HG02970 (cell line): ENCODE data around the gene FAM13A.
A peak's percentile ranks its signal among the peaks of the same experiment; 100 is the strongest.
"Not testable (repeated sequence)": the region's sequence is repeated elsewhere in the genome, so short reads cannot be mapped to it uniquely, and the experiment has no call there.

Experiments
- ATAC-seq: cut with Tn5 transposase; IDR thresholded peaks from one replicate; pipeline ENCODE4 v1.9.1; 2021; ENCODE audit warnings: mild to moderate bottlenecking, moderate library complexity, moderate number of reproducible peaks; ENCODE audit not compliant: unreplicated experiment, low FRiP score

FAM13A gene

DNA sequence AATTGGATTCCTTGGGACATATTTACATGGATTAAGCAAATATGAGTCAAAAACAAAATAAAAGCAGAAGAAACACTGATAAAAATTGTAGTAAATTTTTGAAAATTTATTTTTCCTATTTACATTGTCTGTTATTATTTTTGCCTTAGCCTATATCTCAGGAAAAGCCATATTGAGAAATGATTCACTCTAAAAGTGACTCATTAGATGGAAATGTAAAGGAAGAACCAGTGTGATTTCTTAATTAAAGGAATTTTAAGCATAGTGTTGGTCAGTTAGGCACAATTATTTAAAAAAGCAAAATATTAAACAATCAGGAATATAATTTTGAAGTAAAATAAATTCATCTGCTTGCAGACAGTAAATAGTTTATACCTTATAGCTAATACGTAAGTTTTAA is 191.9 kb downstream of the FAM13A start:
- no peak for ATAC-seq

GRCh38 chr4:88860586-88860985 is 196.4 kb downstream of the FAM13A start:
- ATAC-seq = no peak

DNA sequence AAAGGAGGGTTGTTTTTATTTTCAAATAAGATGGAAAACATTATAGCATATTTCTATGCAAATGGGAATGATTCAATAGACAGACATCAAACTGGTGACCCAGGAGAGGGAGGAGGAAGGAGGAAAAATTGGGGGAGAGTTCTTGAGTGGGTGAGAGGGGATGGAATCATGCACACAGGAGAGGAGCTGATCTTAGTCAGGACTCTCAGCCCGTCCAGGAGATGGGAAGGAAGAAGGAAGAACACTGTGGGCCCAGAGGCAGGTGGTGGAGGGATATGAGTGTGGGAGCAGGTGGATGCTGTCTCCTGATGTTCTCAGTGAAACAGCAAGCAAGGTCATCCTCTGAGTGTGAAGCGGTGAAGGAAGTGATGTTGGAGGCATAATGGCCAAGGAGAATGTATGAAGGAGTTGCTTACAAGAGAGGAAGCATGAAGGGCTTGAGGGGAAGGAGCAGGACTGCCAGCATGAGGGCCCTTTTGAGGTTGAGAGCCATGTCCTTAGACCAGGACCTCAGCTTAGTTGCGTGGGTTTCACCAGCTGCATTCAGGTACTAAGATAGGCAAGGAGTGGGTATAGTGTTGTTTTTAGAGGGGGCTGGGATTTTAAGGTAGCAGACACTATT is 197.7 kb downstream of the FAM13A start:
- ATAC-seq = peak; percentile 21

- peak; percentile 85 for ATAC-seq
Observed at GRCh38 chr4:88858752-88859151, 198.2 kb downstream of the FAM13A start.

DNA sequence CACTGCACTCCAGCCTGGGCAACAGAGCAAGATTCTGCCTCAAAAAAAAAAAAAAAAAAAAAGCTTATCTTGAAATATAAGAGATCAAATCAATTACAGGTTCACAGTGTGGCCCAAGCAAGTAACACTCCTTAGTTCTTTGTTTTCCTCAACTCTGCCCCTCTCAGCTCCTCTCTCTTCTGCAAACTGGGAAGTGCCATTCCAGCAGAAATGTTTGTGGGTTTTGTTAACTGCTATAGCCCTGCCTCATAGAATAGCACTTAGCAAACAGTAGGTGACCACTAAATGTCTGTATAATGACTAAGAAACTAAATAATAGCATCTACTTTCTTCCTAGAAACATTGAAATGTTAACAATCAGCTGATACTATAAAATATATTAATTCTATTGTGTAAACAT is 199.4 kb downstream of the FAM13A start:
- no peak for ATAC-seq

DNA sequence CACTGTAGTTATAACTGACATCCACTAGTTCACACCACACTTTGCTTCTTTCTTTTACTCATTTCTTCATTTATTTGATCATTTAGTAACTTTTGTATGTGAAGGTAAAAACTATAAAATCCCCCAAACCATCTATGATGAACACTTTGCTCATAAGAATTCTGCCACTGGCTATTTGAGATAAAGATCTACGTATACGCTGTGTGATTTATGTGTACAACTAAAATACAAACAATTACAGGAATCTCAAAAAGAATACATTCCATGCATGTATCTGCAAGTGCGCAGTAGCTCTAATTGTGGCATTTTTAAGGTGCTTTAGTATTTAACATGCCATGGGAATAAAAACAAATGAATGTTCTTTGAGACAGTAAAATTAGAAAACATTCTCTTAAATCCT is 202.5 kb downstream of the FAM13A start:
- ATAC-seq = no peak

- ATAC-seq = not testable (repeated sequence)
Observed at GRCh38 chr4:88853583-88853982, 203.4 kb downstream of the FAM13A start.

DNA sequence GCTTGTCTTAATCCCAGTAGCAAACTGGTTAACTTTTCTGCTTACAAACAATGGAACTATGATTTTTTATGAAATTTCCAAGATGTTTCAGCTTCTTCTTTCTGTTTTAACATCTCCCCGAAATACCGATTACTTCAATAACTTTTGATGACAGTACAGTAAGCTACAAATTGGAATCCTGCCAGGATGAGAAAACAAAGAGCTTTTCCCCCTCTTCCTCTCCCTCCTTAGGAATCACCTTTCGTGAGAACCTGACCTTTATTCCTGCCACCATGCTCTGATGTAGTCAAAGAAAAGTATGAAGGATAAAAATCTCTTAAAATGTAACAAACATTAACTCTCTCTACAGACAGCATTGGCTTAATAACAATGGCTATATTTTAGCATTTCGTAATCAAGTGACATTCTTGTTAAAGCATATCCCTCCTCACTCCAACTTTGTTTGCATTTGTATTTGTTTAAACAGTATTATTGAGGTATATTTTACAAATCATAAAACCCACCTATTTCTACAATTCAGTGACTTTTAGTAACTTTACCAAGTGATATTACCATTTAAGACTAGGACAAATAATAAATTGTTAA is 210.7 kb downstream of the FAM13A start:
- ATAC-seq = no peak

- ATAC-seq = no peak
Observed at GRCh38 chr4:88843067-88843685, 213.8 kb downstream of the FAM13A start.

DNA sequence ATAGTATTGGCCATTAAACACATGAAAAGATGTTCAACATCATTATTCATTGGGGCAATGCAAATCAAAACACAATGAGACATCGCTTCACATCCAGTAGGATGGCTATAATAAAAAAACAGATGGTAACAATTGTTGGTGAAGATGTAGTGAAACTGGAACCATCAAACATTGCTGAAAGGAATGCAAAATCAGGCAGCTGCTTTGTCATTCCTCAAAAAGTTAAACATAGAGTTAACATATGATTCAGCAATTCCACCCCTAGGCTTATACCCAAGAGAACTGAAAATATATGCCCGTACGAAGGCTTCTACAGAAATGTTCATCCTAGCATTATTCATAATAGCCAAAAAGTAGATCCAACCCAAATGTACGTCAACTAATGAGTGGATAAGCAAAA is 215.3 kb downstream of the FAM13A start:
- ATAC-seq = no peak

DNA sequence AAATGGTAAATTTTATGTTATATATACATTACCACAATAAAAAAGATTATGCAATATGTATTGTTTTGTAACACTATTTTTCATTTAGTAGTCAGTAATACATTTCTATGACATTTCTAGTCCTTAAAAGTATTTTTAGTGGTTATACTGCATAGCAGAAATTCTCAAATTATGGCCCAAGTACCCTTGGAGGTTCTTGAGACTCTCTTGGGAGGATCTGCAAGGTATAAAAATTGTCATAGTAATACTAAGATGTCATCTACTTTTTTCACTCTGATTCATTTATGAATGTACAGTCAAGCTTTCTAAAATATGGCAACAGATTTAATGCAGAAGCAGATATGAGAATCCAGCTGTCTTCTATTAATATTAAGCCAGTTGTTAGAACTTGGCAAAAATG is 220.8 kb downstream of the FAM13A start:
- ATAC-seq = no peak

DNA sequence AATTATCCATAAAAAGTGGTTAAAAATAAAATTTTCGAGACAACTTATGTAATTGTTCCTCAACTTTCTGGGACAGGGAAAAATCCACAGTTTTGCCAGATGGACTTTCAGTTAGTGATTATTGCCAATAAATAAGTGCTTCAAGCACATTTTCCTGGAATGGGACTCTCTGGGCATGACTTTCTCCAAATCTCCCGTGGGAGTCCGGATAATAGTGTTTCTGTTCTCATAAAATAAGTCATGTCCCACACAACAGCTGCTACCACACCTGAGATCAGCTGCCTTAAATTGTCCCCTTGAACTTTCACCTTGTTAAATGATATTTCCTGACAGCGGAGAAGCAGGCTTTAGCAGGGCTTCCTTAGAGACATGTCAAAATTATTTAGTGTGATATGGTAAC is 226.0 kb downstream of the FAM13A start:
- no peak for ATAC-seq

DNA sequence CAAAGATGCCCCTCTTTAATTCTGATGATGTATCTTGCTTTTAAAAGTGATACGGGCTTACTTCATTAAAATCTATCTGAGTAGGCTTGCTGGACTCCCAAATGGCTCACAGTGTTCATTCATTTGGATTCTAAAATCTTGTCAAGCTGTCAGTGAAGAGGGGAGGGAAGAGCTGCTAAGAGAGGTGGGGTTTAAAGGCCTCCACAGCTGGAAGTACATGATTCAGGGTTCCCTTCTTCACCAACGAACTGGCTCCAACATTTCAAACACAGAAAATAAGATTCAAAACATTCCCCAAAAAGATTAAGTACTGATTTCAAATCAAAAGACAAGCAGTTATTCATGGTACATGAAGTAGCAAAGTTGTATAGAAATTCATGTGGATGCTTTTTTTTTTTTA is 226.4 kb downstream of the FAM13A start:
- ATAC-seq = no peak

GRCh38 chr4:88828842-88829571 is 228.0 kb downstream of the FAM13A start:
- ATAC-seq = no peak

GRCh38 chr4:88827442-88827841 is 229.5 kb downstream of the FAM13A start:
- ATAC-seq = no peak

DNA sequence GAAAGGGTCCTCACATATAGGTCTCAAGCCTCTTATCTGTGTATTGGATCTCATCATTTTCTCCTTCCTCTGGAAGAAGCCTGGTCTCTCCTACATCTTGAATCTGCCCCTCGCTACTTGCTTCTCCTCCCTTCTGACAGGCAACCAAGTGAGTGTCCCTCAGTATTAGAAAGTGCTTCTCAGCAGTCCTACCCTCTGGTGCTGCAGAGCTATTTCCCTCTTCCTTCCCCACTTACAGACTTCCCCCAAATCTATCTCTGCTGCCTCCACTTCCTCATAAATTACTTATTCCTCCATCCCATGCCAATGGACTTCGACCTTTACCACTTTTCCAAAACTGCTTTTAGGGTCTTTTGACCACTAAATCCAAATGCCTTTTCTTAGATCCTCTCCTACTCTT is 230.2 kb downstream of the FAM13A start:
- ATAC-seq = no peak

- ATAC-seq = no peak
Observed at GRCh38 chr4:88825931-88826330, 231.1 kb downstream of the FAM13A start.

- ATAC-seq = peak; percentile 95
Observed at GRCh38 chr4:88823058-88823919, 233.7 kb downstream of the FAM13A start.

DNA sequence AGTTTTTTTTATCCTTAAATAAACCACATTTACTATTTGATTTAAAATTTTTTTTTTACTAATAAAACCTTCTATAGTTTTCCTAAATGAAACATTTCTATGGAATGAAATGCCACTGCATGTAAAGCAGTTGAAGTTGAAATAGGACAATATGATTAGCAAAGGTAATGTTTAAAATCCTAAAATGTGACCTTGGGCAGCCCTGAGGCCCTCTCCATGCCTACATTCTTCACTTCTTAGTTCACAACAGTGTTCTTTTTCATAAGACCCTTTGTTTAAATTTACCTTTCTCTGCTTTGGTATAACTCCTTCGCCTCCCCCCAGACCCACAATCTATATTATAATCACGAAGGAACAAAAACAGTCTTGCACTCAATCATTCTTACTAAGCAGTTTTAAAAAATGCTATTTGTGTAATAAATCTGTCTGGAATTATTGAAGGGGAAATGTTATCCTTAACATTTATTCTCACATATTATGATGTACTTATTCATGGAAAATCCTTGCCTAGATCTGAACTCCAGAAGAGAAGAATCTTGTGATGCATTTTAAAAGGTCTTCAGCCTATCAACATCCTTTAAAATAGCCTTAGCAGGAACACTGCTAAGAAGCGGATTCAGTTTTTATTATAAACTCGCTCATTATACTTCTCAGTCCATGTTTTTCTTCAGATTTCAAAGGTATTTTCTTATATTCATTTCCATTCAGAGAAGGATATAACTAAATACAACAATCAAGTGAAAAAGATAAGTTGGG is 234.8 kb downstream of the FAM13A start:
- ATAC-seq = no peak

DNA sequence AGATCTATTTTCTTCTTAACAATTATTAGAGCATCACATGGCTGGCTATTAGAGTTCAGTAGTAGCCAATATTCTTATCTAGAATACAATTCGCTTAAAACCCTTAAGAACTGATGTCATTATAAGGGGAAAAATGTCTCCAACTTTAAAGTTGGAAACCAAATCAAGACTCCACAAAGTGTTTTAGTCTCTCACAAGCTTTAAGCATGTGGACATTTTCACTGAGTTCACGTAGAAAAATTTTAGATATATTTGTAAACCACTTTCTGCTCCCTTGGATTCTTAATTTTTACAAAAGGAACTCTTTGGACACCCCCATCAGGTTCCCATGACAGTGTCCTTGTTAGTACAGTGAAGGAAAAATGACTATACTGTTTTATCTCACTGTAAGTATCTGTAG is 235.5 kb downstream of the FAM13A start:
- ATAC-seq = no peak
